ENCODE data around the gene OSBPL7. TPM values are rescaled to one million over a fixed set of nuclear protein-coding genes. Genes with fewer than 3 reads are reported as not detected.

The OSBPL7 gene
- total RNA-seq, 4 donors from 2014 or later: 0.89 to 4.6 (median 1.6) TPM

DNA sequence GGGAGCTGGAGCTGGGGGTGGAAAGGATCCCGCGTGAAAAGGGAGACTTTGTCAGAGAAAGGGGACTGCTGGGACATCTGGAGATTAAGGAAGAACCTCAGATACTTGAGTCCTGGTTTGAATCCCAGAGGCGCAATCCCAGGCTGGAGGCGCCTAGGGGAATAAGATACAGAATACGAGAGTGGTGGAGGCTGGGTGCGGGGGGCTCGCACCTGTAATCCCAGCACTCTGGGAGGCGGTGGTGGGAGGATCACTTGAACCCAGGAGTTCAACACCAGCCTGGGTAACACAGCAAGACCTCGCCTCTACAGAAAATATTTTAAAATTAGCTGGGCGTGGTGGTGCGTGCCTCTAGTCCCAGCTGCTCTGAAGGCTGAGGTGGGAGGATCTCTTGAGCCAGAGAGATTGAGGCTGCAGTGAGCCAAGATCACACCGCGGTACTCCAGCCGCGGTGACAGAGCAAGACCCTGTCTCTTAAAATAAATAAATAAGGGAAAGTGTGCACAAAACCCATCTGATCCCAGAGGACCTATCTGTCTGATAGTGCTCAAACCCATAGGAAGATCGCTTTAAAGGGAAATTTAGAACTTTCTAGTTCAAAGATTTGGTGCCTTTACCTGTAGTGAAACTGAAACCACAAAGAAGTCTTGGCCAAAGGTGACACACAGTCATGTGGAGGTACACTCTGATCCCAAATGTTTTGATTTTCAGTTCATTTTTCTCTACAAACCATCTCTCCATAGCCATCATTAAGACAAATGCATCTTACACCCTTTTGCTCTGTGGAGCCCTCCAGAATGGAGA is 20.1 kb upstream of the OSBPL7 start:
- intact Hi-C loops (cut with DNase I; ENCODE audit: low total_unique reads): loop anchor here (1.0 to 10.0 kb wide), 4 partner anchors 49 to 176 kb away; partner anchors contain the start of gene PNPO
- TF ChIP-seq POLR2A (IDR thresholded peaks at IDR 0.05): no peak
- TF ChIP-seq CTCF (IDR thresholded peaks at IDR 0.05 in 4 of 5, conservative IDR thresholded peaks at IDR 0.05 in 1 of 5): peak in 2 of 5 experiments; percentile 6 to 26
- in situ Hi-C loops (cut with MboI; ENCODE audit: low sequenced_read_pairs in 4 of 4): loop anchor here (5.0 to 25.0 kb wide), 5 partner anchors 46 to 296 kb away; partner anchors contain the start of gene PRR15L (in 1 of the 4)

GRCh38 chr17:47840742-47841487 is 19.3 kb upstream of the OSBPL7 start, which contains the start of gene SCRN2:
SCRN2 (minus strand) TSS chr17:47841273; CDS start chr17:47840843, 430 bp downstream.
- peak; percentile 75 to 89 for DNase-seq
- intact Hi-C loops (cut with DNase I; ENCODE audit: low total_unique reads): loop anchor here (1.0 to 10.0 kb wide), 4 partner anchors 49 to 176 kb away; partner anchors contain the start of gene PNPO
- peak; percentile 90 to 96 for ATAC-seq
- H3K36me3 ChIP-seq: peaks cover 0 to 11% of the 10 kb centered on the region in 2 donors
- peak within 1 kb of the TSS; percentile 83 to 97 (median 90) for H3K4me3 ChIP-seq
- peaks cover 0 to 14% (median 6%) of the 10 kb centered on the region in 3 donors for H3K27me3 ChIP-seq
- in situ Hi-C loops (cut with MboI; ENCODE audit: low sequenced_read_pairs in 4 of 4): loop anchor here (5.0 to 25.0 kb wide), 5 partner anchors 46 to 296 kb away; partner anchors contain the start of gene PRR15L (in 1 of the 4)
- H3K27ac ChIP-seq: peak within 1 kb of the TSS; percentile 77 to 89 (median 83)
- no peaks in the 10 kb centered on the region for H3K9me3 ChIP-seq
- peaks cover 10 to 13% of the 10 kb centered on the region in 2 donors for H3K4me1 ChIP-seq
- TF ChIP-seq POLR2A (IDR thresholded peaks at IDR 0.05) (no peak), CTCF (IDR thresholded peaks at IDR 0.05 in 4 of 5, conservative IDR thresholded peaks at IDR 0.05 in 1 of 5) (peak; percentile 96 to 99 (median 98))

More for the DNA sequence above, 20.1 kb upstream of the OSBPL7 start:
- H3K9me3 ChIP-seq: no peaks in the 10 kb centered on the region
- DNase-seq (no peak), ATAC-seq (peak in 1 of 2 donors; percentile 15)
- peak overlapping the region; percentile 77 to 89 (median 83) for H3K27ac ChIP-seq
- H3K27me3 ChIP-seq: peaks cover 7 to 22% (median 13%) of the 10 kb centered on the region in 3 donors
- H3K36me3 ChIP-seq: peaks cover 0 to 11% of the 10 kb centered on the region in 2 donors
- peak overlapping the region; percentile 83 to 97 (median 90) for H3K4me3 ChIP-seq
- peaks cover 10 to 13% of the 10 kb centered on the region in 2 donors for H3K4me1 ChIP-seq

GRCh38 chr17:47840001-47840741 is 18.6 kb upstream of the OSBPL7 start:
- DNase-seq: no peak
- peak overlapping the region; percentile 77 to 89 (median 83) for H3K27ac ChIP-seq

More at GRCh38 chr17:47840001-47840741, 18.6 kb upstream of the OSBPL7 start:
- in situ Hi-C loops (cut with MboI; ENCODE audit: low sequenced_read_pairs in 4 of 4) (loop anchor here (5.0 to 25.0 kb wide), 5 partner anchors 47 to 297 kb away; partner anchors contain the start of gene PRR15L (in 1 of the 4)), intact Hi-C loops (cut with DNase I; ENCODE audit: low total_unique reads) (loop anchor here (5.0 to 10.0 kb wide), 2 partner anchors 105 to 177 kb away; partner anchors contain the start of gene PNPO)
- ATAC-seq: no peak
- H3K9me3 ChIP-seq: no peaks in the 10 kb centered on the region
- H3K36me3 ChIP-seq: peaks cover 0 to 11% of the 10 kb centered on the region in 2 donors
- TF ChIP-seq POLR2A (IDR thresholded peaks at IDR 0.05) (no peak), CTCF (IDR thresholded peaks at IDR 0.05 in 4 of 5, conservative IDR thresholded peaks at IDR 0.05 in 1 of 5) (no peak)
- H3K4me3 ChIP-seq: peak overlapping the region; percentile 83 to 97 (median 90)
- peaks cover 0 to 7% (median 0%) of the 10 kb centered on the region in 3 donors for H3K27me3 ChIP-seq
- peaks cover 10 to 13% of the 10 kb centered on the region in 2 donors for H3K4me1 ChIP-seq
